Ishikawa (cell line): ENCODE results near the gene SLC4A2.

Experiments
- CEBPB ChIP-seq: IDR thresholded peaks from 2 replicates; pipeline ENCODE4 v1.6.1; 2012
- CREB1 ChIP-seq: IDR thresholded peaks from 2 replicates; pipeline ENCODE4 v1.6.1; 2012; ENCODE audit warnings: low read depth
- EGR1 ChIP-seq: IDR thresholded peaks from 2 replicates; pipeline ENCODE4 v1.6.1; 2012
- EP300 ChIP-seq: IDR thresholded peaks from 2 replicates; pipeline ENCODE4 v1.6.1; 2012; ENCODE audit warnings: borderline replicate concordance
- FOXM1 ChIP-seq: IDR thresholded peaks from 2 replicates; pipeline ENCODE4 v1.6.1; 2012; ENCODE audit warnings: low read depth, borderline replicate concordance
- NFIC ChIP-seq: IDR thresholded peaks from 2 replicates; pipeline ENCODE4 v1.6.1; 2012
- RAD21 ChIP-seq: IDR thresholded peaks from 2 replicates; pipeline ENCODE4 v1.6.1; 2012; ENCODE audit warnings: low read depth
- TAF1 ChIP-seq: IDR thresholded peaks from 2 replicates; pipeline ENCODE4 v1.6.1; 2012; ENCODE audit warnings: low read depth, mild to moderate bottlenecking
- TCF12 ChIP-seq: IDR thresholded peaks from 2 replicates; pipeline ENCODE4 v1.6.1; 2012; ENCODE audit warnings: low read depth
- TEAD4 ChIP-seq: IDR thresholded peaks from 2 replicates; pipeline ENCODE4 v1.6.1; 2012
- YY1 ChIP-seq: IDR thresholded peaks from 2 replicates; pipeline ENCODE4 v1.6.1; 2012; ENCODE audit warnings: low read depth
- ZBTB7A ChIP-seq: IDR thresholded peaks from 2 replicates; pipeline ENCODE4 v1.6.1; 2012; ENCODE audit warnings: low read depth
- TF ChIP-seq, protein P1 (sequence below): IDR thresholded peaks from 2 replicates; pipeline ENCODE4 v1.6.1; 2012
- TF ChIP-seq, protein P2 (sequence below): IDR thresholded peaks from 2 replicates; pipeline ENCODE4 v1.6.1; 2012
- TF ChIP-seq, protein P3 (sequence below): IDR thresholded peaks from 2 replicates; pipeline ENCODE4 v1.6.1; 2012; ENCODE audit warnings: low read depth, mild to moderate bottlenecking

SLC4A2 gene

DNA sequence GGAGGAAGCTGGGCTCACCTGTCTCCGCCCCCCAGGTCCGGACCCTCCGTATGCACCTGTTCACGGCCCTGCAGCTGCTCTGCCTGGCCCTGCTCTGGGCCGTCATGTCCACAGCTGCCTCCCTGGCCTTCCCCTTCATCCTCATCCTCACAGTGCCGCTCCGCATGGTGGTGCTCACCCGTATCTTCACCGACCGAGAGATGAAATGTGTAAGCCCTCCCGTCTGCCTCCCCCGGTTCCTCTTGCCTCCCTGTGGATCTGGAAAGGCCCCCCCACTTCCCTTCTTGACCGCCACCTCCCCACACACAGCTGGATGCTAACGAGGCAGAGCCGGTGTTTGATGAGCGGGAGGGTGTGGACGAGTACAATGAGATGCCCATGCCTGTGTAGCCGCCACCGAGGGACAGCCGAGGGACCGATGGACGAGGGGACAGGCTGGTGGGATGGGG lies 16.6 kb downstream of the SLC4A2 start:
- no peak for TF ChIP-seq CREB1
- no peak for TF ChIP-seq TAF1
- no peak for TF ChIP-seq ZBTB7A
- TF ChIP-seq, protein P1, sequence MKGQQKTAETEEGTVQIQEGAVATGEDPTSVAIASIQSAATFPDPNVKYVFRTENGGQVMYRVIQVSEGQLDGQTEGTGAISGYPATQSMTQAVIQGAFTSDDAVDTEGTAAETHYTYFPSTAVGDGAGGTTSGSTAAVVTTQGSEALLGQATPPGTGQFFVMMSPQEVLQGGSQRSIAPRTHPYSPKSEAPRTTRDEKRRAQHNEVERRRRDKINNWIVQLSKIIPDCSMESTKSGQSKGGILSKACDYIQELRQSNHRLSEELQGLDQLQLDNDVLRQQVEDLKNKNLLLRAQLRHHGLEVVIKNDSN: no peak
- TF ChIP-seq, protein P2, sequence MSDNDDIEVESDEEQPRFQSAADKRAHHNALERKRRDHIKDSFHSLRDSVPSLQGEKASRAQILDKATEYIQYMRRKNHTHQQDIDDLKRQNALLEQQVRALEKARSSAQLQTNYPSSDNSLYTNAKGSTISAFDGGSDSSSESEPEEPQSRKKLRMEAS: no peak
- no peak for TF ChIP-seq FOXM1
- TF ChIP-seq NFIC: no peak
- no peak for TF ChIP-seq TEAD4
- TF ChIP-seq RAD21: no peak
- no peak for TF ChIP-seq EGR1
- TF ChIP-seq, protein P3, sequence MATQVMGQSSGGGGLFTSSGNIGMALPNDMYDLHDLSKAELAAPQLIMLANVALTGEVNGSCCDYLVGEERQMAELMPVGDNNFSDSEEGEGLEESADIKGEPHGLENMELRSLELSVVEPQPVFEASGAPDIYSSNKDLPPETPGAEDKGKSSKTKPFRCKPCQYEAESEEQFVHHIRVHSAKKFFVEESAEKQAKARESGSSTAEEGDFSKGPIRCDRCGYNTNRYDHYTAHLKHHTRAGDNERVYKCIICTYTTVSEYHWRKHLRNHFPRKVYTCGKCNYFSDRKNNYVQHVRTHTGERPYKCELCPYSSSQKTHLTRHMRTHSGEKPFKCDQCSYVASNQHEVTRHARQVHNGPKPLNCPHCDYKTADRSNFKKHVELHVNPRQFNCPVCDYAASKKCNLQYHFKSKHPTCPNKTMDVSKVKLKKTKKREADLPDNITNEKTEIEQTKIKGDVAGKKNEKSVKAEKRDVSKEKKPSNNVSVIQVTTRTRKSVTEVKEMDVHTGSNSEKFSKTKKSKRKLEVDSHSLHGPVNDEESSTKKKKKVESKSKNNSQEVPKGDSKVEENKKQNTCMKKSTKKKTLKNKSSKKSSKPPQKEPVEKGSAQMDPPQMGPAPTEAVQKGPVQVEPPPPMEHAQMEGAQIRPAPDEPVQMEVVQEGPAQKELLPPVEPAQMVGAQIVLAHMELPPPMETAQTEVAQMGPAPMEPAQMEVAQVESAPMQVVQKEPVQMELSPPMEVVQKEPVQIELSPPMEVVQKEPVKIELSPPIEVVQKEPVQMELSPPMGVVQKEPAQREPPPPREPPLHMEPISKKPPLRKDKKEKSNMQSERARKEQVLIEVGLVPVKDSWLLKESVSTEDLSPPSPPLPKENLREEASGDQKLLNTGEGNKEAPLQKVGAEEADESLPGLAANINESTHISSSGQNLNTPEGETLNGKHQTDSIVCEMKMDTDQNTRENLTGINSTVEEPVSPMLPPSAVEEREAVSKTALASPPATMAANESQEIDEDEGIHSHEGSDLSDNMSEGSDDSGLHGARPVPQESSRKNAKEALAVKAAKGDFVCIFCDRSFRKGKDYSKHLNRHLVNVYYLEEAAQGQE: no peak
- TF ChIP-seq TCF12: no peak
- TF ChIP-seq CEBPB: no peak
- no peak for TF ChIP-seq YY1
- TF ChIP-seq EP300: no peak

DNA sequence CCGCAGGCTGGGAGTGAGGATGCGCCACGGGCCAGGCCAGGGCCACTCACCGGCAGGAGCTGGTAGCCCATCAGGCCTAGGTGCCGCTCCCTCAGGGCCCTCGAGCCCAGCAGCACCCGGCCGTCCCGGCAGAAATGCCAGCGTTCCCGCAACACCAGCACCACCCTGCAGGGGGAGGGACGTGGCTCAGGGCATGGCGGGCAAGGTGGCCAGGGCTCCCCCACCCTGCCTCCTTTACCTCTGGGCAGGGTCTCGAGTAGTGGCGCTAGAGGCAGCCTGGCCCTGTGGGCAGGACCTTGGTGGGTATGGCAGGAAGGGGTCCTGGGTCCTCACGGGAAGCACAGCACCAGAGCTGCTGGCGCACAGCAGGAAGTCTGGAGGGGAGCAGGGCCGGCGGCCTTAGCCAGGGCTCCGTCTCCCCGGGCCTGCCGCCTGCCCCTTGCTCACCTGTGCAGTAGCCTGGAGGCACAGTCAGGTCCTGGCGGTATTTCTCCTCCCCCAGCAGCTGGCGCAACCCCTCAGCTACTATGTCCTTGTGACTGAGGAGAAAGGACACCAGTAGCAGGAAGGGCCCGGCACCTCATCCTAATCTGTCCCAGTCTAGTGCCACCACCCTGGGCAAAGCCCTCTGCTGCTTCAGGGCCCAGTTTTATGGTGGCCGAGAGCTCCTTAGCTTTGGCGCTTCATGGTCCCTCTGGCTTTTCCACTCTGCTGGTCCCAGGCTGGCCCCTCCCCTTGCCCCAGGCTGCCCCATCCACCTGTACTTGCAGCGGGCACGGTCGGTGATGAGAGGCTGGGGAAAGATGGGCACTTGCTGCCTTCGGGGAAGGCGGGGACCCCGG lies 17.7 kb downstream of the SLC4A2 start:
- no peak for TF ChIP-seq ZBTB7A
- no peak for TF ChIP-seq YY1
- TF ChIP-seq CEBPB: no peak
- TF ChIP-seq RAD21: no peak
- TF ChIP-seq, protein P1: no peak
- no peak for TF ChIP-seq CREB1
- TF ChIP-seq, protein P2: no peak
- TF ChIP-seq EGR1: no peak
- TF ChIP-seq FOXM1: no peak
- no peak for TF ChIP-seq NFIC
- TF ChIP-seq TAF1: no peak
- TF ChIP-seq TCF12: no peak
- TF ChIP-seq TEAD4: no peak
- TF ChIP-seq, protein P3: no peak

DNA sequence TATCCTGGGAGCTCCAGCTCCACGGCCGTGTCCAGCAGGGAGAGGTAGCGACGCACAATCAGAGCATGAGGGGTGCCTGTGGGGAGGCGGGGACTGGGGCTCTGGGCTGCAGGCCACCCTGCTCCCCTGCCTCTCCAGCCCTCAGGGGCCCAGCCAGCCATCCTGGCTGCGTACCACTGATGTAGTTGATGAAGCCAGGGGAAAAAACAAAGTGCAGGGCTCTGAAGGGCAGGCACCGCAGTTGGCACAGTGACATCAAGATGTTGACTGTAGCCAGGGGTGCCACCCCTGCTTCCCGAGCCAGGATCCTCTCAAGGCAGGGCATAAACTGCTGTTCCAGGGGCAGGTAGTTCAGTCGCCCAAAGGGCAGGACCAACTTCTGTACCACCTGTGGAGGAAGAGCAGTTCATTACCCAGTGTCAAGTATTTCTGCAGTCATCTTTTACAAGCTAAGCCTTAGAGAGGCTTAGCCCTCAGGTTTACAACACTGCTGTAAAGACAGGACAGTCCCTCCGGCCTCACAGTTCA lies 18.4 kb downstream of the SLC4A2 start:
- TF ChIP-seq TAF1: no peak
- TF ChIP-seq, protein P1: no peak
- TF ChIP-seq EGR1: no peak
- TF ChIP-seq CREB1: no peak

DNA sequence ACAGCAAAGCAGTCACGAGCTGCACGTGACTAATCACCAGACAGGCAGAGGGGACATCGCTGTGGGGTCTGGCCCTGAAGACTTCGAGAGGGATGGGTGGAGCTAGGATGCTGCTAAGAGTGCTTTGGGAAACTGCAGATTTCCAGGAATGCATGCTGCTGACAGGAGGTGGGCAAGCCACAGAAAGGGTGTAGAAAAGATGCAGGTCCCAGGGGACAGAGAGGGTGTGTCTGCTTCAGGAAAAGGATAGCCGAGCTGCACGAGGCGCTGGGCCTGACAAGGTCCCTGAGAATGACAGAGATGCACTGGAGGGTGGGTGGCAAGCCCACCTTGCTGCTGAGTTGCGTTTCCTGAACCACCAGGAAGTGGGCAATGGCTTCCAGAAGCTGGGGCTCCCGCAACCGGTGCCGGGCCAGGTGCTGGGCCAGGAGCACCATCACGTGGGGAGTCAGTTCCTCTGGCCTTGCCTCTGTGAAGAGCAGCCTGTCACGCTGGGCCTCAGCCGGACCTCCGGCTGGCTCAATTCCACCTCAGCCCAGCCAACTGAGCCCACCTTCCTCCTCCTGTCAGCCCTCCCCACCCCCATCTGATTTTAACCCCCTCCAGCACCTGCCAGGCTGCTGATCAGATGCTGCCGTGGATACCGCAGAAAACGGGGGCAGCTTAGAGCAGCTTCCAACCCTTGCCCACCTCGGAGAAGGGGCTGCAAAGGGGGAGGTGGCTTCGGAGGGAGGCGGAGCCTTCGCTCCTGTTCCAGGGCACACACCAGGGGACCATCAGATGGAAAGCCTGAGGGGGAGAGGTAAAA lies 19.0 kb downstream of the SLC4A2 start:
- TF ChIP-seq YY1 (no peak), EP300 (no peak), RAD21 (no peak), TCF12 (no peak), TEAD4 (no peak)
- TF ChIP-seq, protein P2: no peak
- TF ChIP-seq, protein P1: no peak
- TF ChIP-seq, protein P3: no peak
